NB4 (cell line): ENCODE data around the gene FOSL2.

Experiments used
- CTCF ChIP-seq: IDR thresholded peaks from one replicate; pipeline ENCODE4 v1.5.1; 2012; ENCODE audit warnings: low read depth, low read length
- MAX ChIP-seq: IDR thresholded peaks from 2 replicates; pipeline ENCODE4 v1.6.1; 2011; ENCODE audit warnings: low read depth, low read length
- MYC ChIP-seq: IDR thresholded peaks from 2 replicates; pipeline ENCODE4 v1.6.1; 2011; ENCODE audit warnings: low read depth, low read length
- POLR2A ChIP-seq: IDR thresholded peaks from 2 replicates; pipeline ENCODE4 v1.6.1; 2011; ENCODE audit warnings: mild to moderate bottlenecking; ENCODE audit not compliant: insufficient read length; ENCODE audit errors: extremely low read depth

- no peak for TF ChIP-seq CTCF
- no peak for TF ChIP-seq POLR2A
- no peak for TF ChIP-seq MYC
- no peak for TF ChIP-seq MAX
Measured at GRCh38 chr2:28414583-28414982, 21.9 kb downstream of the FOSL2 start.
